Calu3 (cell line): ENCODE measurements around the gene MYL3. TPM values are rescaled to one million over a fixed set of nuclear protein-coding genes. Genes with fewer than 3 reads are reported as not detected.

ENCODE experiments used
- BruUV-seq: library from RNA; stranded (reverse); fragments of 400-500 nt; replicated peaks from 2 replicates; lab custom pipeline; 2021; lab: Mats Ljungman, UMichigan
- CTCF ChIA-PET: fragments of 300-600 bp; sonication (Branson Sonifier 250); formaldehyde crosslinking; loops from one replicate; lab custom pipeline; 2022; ENCODE audit warnings: antibody characterized with exemption; lab: Charles Lee
- DNase-seq: peaks from one replicate; pipeline ENCODE4 v3.0.0; 2022
- H3K27ac Mint-ChIP-seq: one replicate; pipeline ENCODE4 v1.8.0; 2022; ENCODE audit warnings: mixed read lengths; ENCODE audit not compliant: unreplicated experiment
- H3K27me3 Mint-ChIP-seq: one replicate; pipeline ENCODE4 v1.8.0; 2022; ENCODE audit warnings: mixed read lengths; ENCODE audit not compliant: unreplicated experiment
- H3K36me3 Mint-ChIP-seq: one replicate; pipeline ENCODE4 v1.8.0; 2022; ENCODE audit warnings: mild to moderate bottlenecking, moderate library complexity, mixed read lengths; ENCODE audit not compliant: insufficient read depth, unreplicated experiment
- H3K4me1 Mint-ChIP-seq: one replicate; pipeline ENCODE4 v1.8.0; 2022; ENCODE audit warnings: mild to moderate bottlenecking, low read depth, mixed read lengths; ENCODE audit not compliant: unreplicated experiment
- H3K4me3 Mint-ChIP-seq: one replicate; pipeline ENCODE4 v1.8.0; 2022; ENCODE audit warnings: mild to moderate bottlenecking, low read depth, moderate library complexity, mixed read lengths; ENCODE audit not compliant: unreplicated experiment
- H3K9me3 Mint-ChIP-seq: one replicate; pipeline ENCODE4 v1.8.0; 2022; ENCODE audit warnings: low read depth, mixed read lengths; ENCODE audit not compliant: unreplicated experiment
- intact Hi-C: fragments of 100-400 bp; cut with micrococcal nuclease; formaldehyde crosslinking; loops from one replicate; pipeline ENCODE4 v1.10.0; 2022; ENCODE audit not compliant: unreplicated experiment
- total RNA-seq: library from RNA; stranded (reverse); gene quantifications from 2 replicates; pipeline ENCODE4 v1.2.3, GENCODE V29; 2022
- TF ChIP-seq, protein P1 (sequence below): fragments of 200-600 bp; IDR thresholded peaks from one replicate; pipeline ENCODE4 v1.8.0; 2022; ENCODE audit warnings: antibody characterized with exemption; ENCODE audit not compliant: unreplicated experiment

The MYL3 gene
- total RNA-seq, 1 experiment from 2014 or later, result not detected

DNA sequence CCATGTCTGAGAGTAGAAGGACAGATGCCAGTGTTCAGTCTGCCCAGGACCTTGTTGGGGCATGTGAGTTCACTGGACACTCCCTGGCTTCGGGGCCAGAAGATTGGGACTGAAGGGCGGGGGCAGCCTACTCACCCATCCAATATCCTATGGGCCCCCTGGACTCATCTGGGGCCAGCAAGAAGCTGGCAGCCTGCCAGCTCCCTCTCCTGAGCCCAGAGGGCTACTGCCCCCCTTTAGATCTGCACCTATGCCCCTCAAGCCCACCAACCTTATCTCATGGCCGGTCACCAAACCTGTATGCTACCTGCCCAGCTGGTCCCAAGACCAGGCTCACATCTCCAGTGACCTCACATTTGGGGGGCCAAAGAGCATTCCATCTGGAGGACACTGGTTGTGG is 22.4 kb upstream of the MYL3 start:
- CTCF ChIA-PET, result interaction anchor here (0.5 to 0.6 kb wide), 2 partner anchors 38 to 155 kb away, joined by 3 to 4 read pairs; no protein-coding TSS in a partner anchor
- intact Hi-C loops, result no loop called here
- Mint-ChIP-seq H3K27me3 (peaks cover 57% of the 10 kb centered on the region), H3K27ac (no peak overlapping the region), H3K9me3 (no peaks in the 10 kb centered on the region), H3K36me3 (no peaks in the 10 kb centered on the region), H3K4me1 (no peaks in the 10 kb centered on the region), H3K4me3 (no peak overlapping the region)
- no TSS peak for BruUV-seq
- DNase-seq, result no peak
- TF ChIP-seq, protein P1, sequence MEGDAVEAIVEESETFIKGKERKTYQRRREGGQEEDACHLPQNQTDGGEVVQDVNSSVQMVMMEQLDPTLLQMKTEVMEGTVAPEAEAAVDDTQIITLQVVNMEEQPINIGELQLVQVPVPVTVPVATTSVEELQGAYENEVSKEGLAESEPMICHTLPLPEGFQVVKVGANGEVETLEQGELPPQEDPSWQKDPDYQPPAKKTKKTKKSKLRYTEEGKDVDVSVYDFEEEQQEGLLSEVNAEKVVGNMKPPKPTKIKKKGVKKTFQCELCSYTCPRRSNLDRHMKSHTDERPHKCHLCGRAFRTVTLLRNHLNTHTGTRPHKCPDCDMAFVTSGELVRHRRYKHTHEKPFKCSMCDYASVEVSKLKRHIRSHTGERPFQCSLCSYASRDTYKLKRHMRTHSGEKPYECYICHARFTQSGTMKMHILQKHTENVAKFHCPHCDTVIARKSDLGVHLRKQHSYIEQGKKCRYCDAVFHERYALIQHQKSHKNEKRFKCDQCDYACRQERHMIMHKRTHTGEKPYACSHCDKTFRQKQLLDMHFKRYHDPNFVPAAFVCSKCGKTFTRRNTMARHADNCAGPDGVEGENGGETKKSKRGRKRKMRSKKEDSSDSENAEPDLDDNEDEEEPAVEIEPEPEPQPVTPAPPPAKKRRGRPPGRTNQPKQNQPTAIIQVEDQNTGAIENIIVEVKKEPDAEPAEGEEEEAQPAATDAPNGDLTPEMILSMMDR, result no peak

GRCh38 chr3:46884929-46885328 is 21.7 kb upstream of the MYL3 start:
- no TSS peak for BruUV-seq
- Mint-ChIP-seq H3K4me1 (no peaks in the 10 kb centered on the region), H3K9me3 (no peaks in the 10 kb centered on the region), H3K36me3 (no peaks in the 10 kb centered on the region), H3K27me3 (peaks cover 62% of the 10 kb centered on the region), H3K4me3 (no peak overlapping the region), H3K27ac (no peak overlapping the region)
- intact Hi-C loops, result no loop called here
- DNase-seq, result no peak
- CTCF ChIA-PET, result interaction anchor here (0.6 kb wide), 1 partner anchor 37 kb away, joined by 3 read pairs; no protein-coding TSS in a partner anchor
- TF ChIP-seq, protein P1, result no peak

DNA sequence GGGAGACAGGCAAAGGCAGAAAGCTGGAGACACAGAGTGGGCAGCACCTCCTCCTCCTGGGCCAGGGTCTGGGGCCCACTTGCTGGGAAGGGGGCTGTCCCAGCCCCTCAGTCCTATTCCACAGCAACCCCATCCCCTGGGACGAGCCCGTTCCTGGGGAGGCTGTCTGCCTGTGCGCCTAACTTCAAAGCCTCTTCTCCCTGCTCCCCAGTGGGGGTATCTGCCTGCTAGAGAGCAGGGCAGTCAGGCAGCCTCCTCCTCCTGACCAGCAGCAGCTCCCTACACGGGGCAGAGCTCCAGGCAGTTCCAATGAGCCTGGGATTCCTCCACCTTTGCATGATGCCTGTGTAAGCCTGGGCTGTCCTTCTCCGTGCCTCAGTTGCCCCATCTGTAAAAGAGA is 21.2 kb upstream of the MYL3 start:
- DNase-seq, result no peak
- intact Hi-C loops, result no loop called here
- Mint-ChIP-seq H3K27ac (no peak overlapping the region), H3K9me3 (no peaks in the 10 kb centered on the region), H3K36me3 (no peaks in the 10 kb centered on the region), H3K4me1 (no peaks in the 10 kb centered on the region), H3K4me3 (no peak overlapping the region), H3K27me3 (peaks cover 67% of the 10 kb centered on the region)
- BruUV-seq, result no TSS peak
- CTCF ChIA-PET, result no interaction called here
- TF ChIP-seq, protein P1, result no peak

- Mint-ChIP-seq H3K36me3 (no peaks in the 10 kb centered on the region), H3K27ac (no peak overlapping the region), H3K4me1 (peaks cover 5% of the 10 kb centered on the region), H3K27me3 (peaks cover 67% of the 10 kb centered on the region), H3K4me3 (peak overlapping the region; percentile 65), H3K9me3 (no peaks in the 10 kb centered on the region)
- DNase-seq, result no peak
- BruUV-seq, result no TSS peak
- TF ChIP-seq, protein P1, result no peak
- CTCF ChIA-PET, result no interaction called here
- intact Hi-C loops, result no loop called here
These were observed 20.6 kb upstream of the MYL3 start for GRCh38 chr3:46883830-46884185.
